Measurements from ENCODE around the gene VEPH1. TPM values are rescaled to one million over a fixed set of nuclear protein-coding genes. Genes with fewer than 3 reads are reported as not detected.

The VEPH1 gene
- polyA plus RNA-seq, 3 donors from 2014 or later = 0.94 TPM; not detected in 2

- Mint-ChIP-seq H3K9me3 (peaks cover 0 to 3% (median 0%) of the 10 kb centered on the region in 6 donors), H3K4me1 (no peaks in the 10 kb centered on the region), H3K36me3 (no peaks in the 10 kb centered on the region), H3K27me3 (ENCODE audit: low read depth in 3 of 3) (peaks cover 0 to 3% (median 2%) of the 10 kb centered on the region in 3 donors), H3K4me3 (no peak overlapping the region), H3K27ac (no peak overlapping the region)
- no peak for DNase-seq
Measured at GRCh38 chr3:157447026-157447694, 56.1 kb downstream of the VEPH1 start.

GRCh38 chr3:157445857-157446256 lies 57.4 kb downstream of the VEPH1 start:
- H3K4me1 Mint-ChIP-seq = no peaks in the 10 kb centered on the region
- H3K36me3 Mint-ChIP-seq = no peaks in the 10 kb centered on the region
- H3K4me3 Mint-ChIP-seq = no peak overlapping the region
- no peaks in the 10 kb centered on the region for H3K9me3 Mint-ChIP-seq
- peaks cover 0 to 4% (median 0%) of the 10 kb centered on the region in 3 donors for H3K27me3 Mint-ChIP-seq (ENCODE audit: low read depth in 3 of 3)
- H3K27ac Mint-ChIP-seq = no peak overlapping the region
- no peak for DNase-seq

GRCh38 chr3:157444797-157445184 lies 58.4 kb downstream of the VEPH1 start:
- H3K36me3 Mint-ChIP-seq = no peaks in the 10 kb centered on the region
- no peak for DNase-seq
- H3K9me3 Mint-ChIP-seq = no peaks in the 10 kb centered on the region
- H3K27me3 Mint-ChIP-seq (ENCODE audit: low read depth in 3 of 3) = peaks cover 0 to 4% (median 2%) of the 10 kb centered on the region in 3 donors
- no peak overlapping the region for H3K4me3 Mint-ChIP-seq
- H3K27ac Mint-ChIP-seq = no peak overlapping the region
- no peaks in the 10 kb centered on the region for H3K4me1 Mint-ChIP-seq

GRCh38 chr3:157443905-157444796 lies 59.1 kb downstream of the VEPH1 start:
- H3K9me3 Mint-ChIP-seq = no peaks in the 10 kb centered on the region
- no peaks in the 10 kb centered on the region for H3K36me3 Mint-ChIP-seq
- DNase-seq = no peak
- no peaks in the 10 kb centered on the region for H3K4me1 Mint-ChIP-seq
- peaks cover 0 to 4% (median 4%) of the 10 kb centered on the region in 3 donors for H3K27me3 Mint-ChIP-seq (ENCODE audit: low read depth in 3 of 3)
- H3K4me3 Mint-ChIP-seq = no peak overlapping the region
- no peak overlapping the region for H3K27ac Mint-ChIP-seq

- Mint-ChIP-seq H3K27me3 (ENCODE audit: low read depth in 3 of 3) (peaks cover 4 to 6% (median 4%) of the 10 kb centered on the region in 3 donors), H3K4me1 (no peaks in the 10 kb centered on the region), H3K4me3 (no peak overlapping the region), H3K36me3 (no peaks in the 10 kb centered on the region), H3K27ac (no peak overlapping the region), H3K9me3 (no peaks in the 10 kb centered on the region)
- no peak for DNase-seq
Measured at GRCh38 chr3:157442729-157443128, 60.5 kb downstream of the VEPH1 start.

- Mint-ChIP-seq H3K27me3 (ENCODE audit: low read depth in 3 of 3) (peaks cover 7 to 14% (median 12%) of the 10 kb centered on the region in 3 donors), H3K27ac (no peak overlapping the region), H3K4me1 (peaks cover 2 to 7% of the 10 kb centered on the region in 2 donors), H3K4me3 (no peak overlapping the region), H3K9me3 (peaks cover 0 to 7% (median 2%) of the 10 kb centered on the region in 6 donors), H3K36me3 (peaks cover 0 to 6% (median 6%) of the 10 kb centered on the region in 3 donors)
- DNase-seq = no peak
Measured at GRCh38 chr3:157441102-157441624, 62.1 kb downstream of the VEPH1 start.

GRCh38 chr3:157438194-157438730 lies 65.0 kb downstream of the VEPH1 start:
- peaks cover 2 to 7% of the 10 kb centered on the region in 2 donors for H3K4me1 Mint-ChIP-seq
- H3K27ac Mint-ChIP-seq = no peak overlapping the region
- no peak overlapping the region for H3K4me3 Mint-ChIP-seq
- DNase-seq = no peak
- peaks cover 0 to 7% (median 3%) of the 10 kb centered on the region in 6 donors for H3K9me3 Mint-ChIP-seq
- peaks cover 7 to 16% (median 12%) of the 10 kb centered on the region in 3 donors for H3K27me3 Mint-ChIP-seq (ENCODE audit: low read depth in 3 of 3)
- peaks cover 0 to 6% (median 6%) of the 10 kb centered on the region in 3 donors for H3K36me3 Mint-ChIP-seq

GRCh38 chr3:157436583-157437291 lies 66.5 kb downstream of the VEPH1 start, which contains the start of gene PTX3:
PTX3 (plus strand) TSS chr3:157436850; CDS start chr3:157436934, 84 bp downstream.
- peaks cover 3 to 16% (median 12%) of the 10 kb centered on the region in 3 donors for H3K27me3 Mint-ChIP-seq (ENCODE audit: low read depth in 3 of 3)
- peak within 1 kb of the TSS in 1 of 5 donors; percentile 57 for H3K4me3 Mint-ChIP-seq
- DNase-seq = no peak

GRCh38 chr3:157429708-157430107 lies 73.5 kb downstream of the VEPH1 start:
- Mint-ChIP-seq H3K27ac (no peak overlapping the region), H3K9me3 (peaks cover 0 to 8% (median 2%) of the 10 kb centered on the region in 6 donors), H3K4me1 (no peaks in the 10 kb centered on the region), H3K27me3 (ENCODE audit: low read depth in 3 of 3) (no peaks in the 10 kb centered on the region), H3K36me3 (no peaks in the 10 kb centered on the region), H3K4me3 (no peak overlapping the region)
- no peak for DNase-seq

More at GRCh38 chr3:157436583-157437291, 66.5 kb downstream of the VEPH1 start, which contains the start of gene PTX3:
- Mint-ChIP-seq H3K27ac (no peak within 1 kb of the TSS), H3K9me3 (peaks cover 0 to 7% (median 4%) of the 10 kb centered on the region in 6 donors), H3K36me3 (peaks cover 0 to 6% (median 6%) of the 10 kb centered on the region in 3 donors), H3K4me1 (peaks cover 2 to 7% of the 10 kb centered on the region in 2 donors)

GRCh38 chr3:157428853-157429252 lies 74.4 kb downstream of the VEPH1 start:
- no peaks in the 10 kb centered on the region for H3K4me1 Mint-ChIP-seq
- DNase-seq = no peak
- H3K27me3 Mint-ChIP-seq (ENCODE audit: low read depth in 3 of 3) = no peaks in the 10 kb centered on the region
- no peak overlapping the region for H3K4me3 Mint-ChIP-seq
- H3K27ac Mint-ChIP-seq = no peak overlapping the region
- no peaks in the 10 kb centered on the region for H3K36me3 Mint-ChIP-seq
- peaks cover 0 to 12% (median 4%) of the 10 kb centered on the region in 6 donors for H3K9me3 Mint-ChIP-seq

- DNase-seq = no peak
- peaks cover 3 to 10% (median 4%) of the 10 kb centered on the region in 6 donors for H3K9me3 Mint-ChIP-seq
- H3K4me3 Mint-ChIP-seq = no peak overlapping the region
- no peaks in the 10 kb centered on the region for H3K27me3 Mint-ChIP-seq (ENCODE audit: low read depth in 3 of 3)
- no peaks in the 10 kb centered on the region for H3K36me3 Mint-ChIP-seq
- no peaks in the 10 kb centered on the region for H3K4me1 Mint-ChIP-seq
- H3K27ac Mint-ChIP-seq = no peak overlapping the region
Measured at GRCh38 chr3:157427901-157428300, 75.3 kb downstream of the VEPH1 start.

- H3K9me3 Mint-ChIP-seq = peaks cover 5 to 11% (median 7%) of the 10 kb centered on the region in 6 donors
- H3K27me3 Mint-ChIP-seq (ENCODE audit: low read depth in 3 of 3) = peaks cover 0 to 2% (median 1%) of the 10 kb centered on the region in 3 donors
Measured at GRCh38 chr3:157423337-157423736, 79.9 kb downstream of the VEPH1 start.

GRCh38 chr3:157420606-157421130 lies 82.5 kb downstream of the VEPH1 start:
- Mint-ChIP-seq H3K9me3 (peaks cover 2 to 9% (median 8%) of the 10 kb centered on the region in 6 donors), H3K27me3 (ENCODE audit: low read depth in 3 of 3) (peaks cover 1 to 3% (median 2%) of the 10 kb centered on the region in 3 donors), H3K4me1 (no peaks in the 10 kb centered on the region), H3K27ac (no peak overlapping the region), H3K4me3 (no peak overlapping the region), H3K36me3 (no peaks in the 10 kb centered on the region)
- no peak for DNase-seq

More at GRCh38 chr3:157423337-157423736, 79.9 kb downstream of the VEPH1 start:
- Mint-ChIP-seq H3K4me3 (no peak overlapping the region), H3K27ac (no peak overlapping the region), H3K4me1 (no peaks in the 10 kb centered on the region), H3K36me3 (no peaks in the 10 kb centered on the region)
- DNase-seq = no peak
